HCEC 1CT (cell line): ENCODE data around the gene NXPH4.

ENCODE experiments used
- DNase-seq: peaks from one replicate; pipeline ENCODE4 v3.0.0-alpha.2; 2017

The NXPH4 gene

GRCh38 chr12:57183939-57184725 is 32.5 kb upstream of the NXPH4 start:
- no peak for DNase-seq

- no peak for DNase-seq
Measured at GRCh38 chr12:57185403-57185802, 31.2 kb upstream of the NXPH4 start.

GRCh38 chr12:57185906-57186508 is 30.6 kb upstream of the NXPH4 start:
- DNase-seq: no peak

- DNase-seq: no peak
Measured at GRCh38 chr12:57187222-57188089, 29.1 kb upstream of the NXPH4 start.

- no peak for DNase-seq
Measured at GRCh38 chr12:57188090-57188425, 28.5 kb upstream of the NXPH4 start.

- DNase-seq: no peak
Measured at GRCh38 chr12:57190037-57190436, 26.6 kb upstream of the NXPH4 start.

- no peak for DNase-seq
Measured at GRCh38 chr12:57190821-57191220, 25.8 kb upstream of the NXPH4 start.

- DNase-seq: no peak
Measured at GRCh38 chr12:57191410-57191809, 25.2 kb upstream of the NXPH4 start.

- DNase-seq: no peak
Measured at GRCh38 chr12:57192920-57193319, 23.7 kb upstream of the NXPH4 start.

GRCh38 chr12:57193706-57194245 is 22.8 kb upstream of the NXPH4 start:
- no peak for DNase-seq

- DNase-seq: no peak
Measured at GRCh38 chr12:57194253-57194652, 22.3 kb upstream of the NXPH4 start.

GRCh38 chr12:57195186-57195585 is 21.4 kb upstream of the NXPH4 start:
- no peak for DNase-seq

- DNase-seq: no peak
Measured at GRCh38 chr12:57195611-57196371, 20.8 kb upstream of the NXPH4 start.

GRCh38 chr12:57196439-57196838 is 20.2 kb upstream of the NXPH4 start:
- no peak for DNase-seq

- DNase-seq: no peak
Measured at GRCh38 chr12:57196956-57197355, 19.6 kb upstream of the NXPH4 start.

- no peak for DNase-seq
Measured at GRCh38 chr12:57198329-57198728, 18.3 kb upstream of the NXPH4 start.

- DNase-seq: no peak
Measured at GRCh38 chr12:57199191-57199590, 17.4 kb upstream of the NXPH4 start.

- DNase-seq: no peak
Measured at GRCh38 chr12:57200497-57200896, 16.1 kb upstream of the NXPH4 start.

- DNase-seq: no peak
Measured at GRCh38 chr12:57201219-57201618, 15.4 kb upstream of the NXPH4 start.

- no peak for DNase-seq
Measured at GRCh38 chr12:57201631-57202030, 15.0 kb upstream of the NXPH4 start.

GRCh38 chr12:57202321-57202720 is 14.3 kb upstream of the NXPH4 start:
- no peak for DNase-seq

- no peak for DNase-seq
Measured at GRCh38 chr12:57203201-57203600, 13.4 kb upstream of the NXPH4 start.

GRCh38 chr12:57203791-57204190 is 12.8 kb upstream of the NXPH4 start:
- DNase-seq: no peak
